ENCODE measurements around the gene TNS1. TPM values are rescaled to one million over a fixed set of nuclear protein-coding genes. Genes with fewer than 3 reads are reported as not detected.
A peak's percentile ranks its signal among the peaks of the same experiment; 100 is the strongest.
"Not testable (repeated sequence)": the region's sequence is repeated elsewhere in the genome, so short reads cannot be mapped to it uniquely, and the experiment has no call there.

Gene TNS1
- 1 to 10 TPM in 1 of 2 donors, under 1 TPM in 1; 0.29 to 2.1 TPM for total RNA-seq

GRCh38 chr2:218002845-218003180 is at the start of gene TNS1:
TSS of gene TNS1 (minus strand) at chr2:218002995. CDS start at chr2:218002872, 123 bp downstream.
- no peak within 1 kb of the TSS for H3K27ac Mint-ChIP-seq

GRCh38 chr2:218051903-218052302 is 49.1 kb upstream of the TNS1 start:
- DNase-seq (ENCODE audit: low spot score), result no peak
- H3K4me3 Mint-ChIP-seq, result no peak overlapping the region

More at GRCh38 chr2:218002845-218003180, at the start of gene TNS1:
- ATAC-seq (no peak), DNase-seq (ENCODE audit: low spot score) (no peak)
- no peaks in the 10 kb centered on the region for H3K36me3 Mint-ChIP-seq
- H3K4me1 Mint-ChIP-seq (ENCODE audit: low read depth in 2 of 2), result no peaks in the 10 kb centered on the region
- peaks cover 9 to 12% of the 10 kb centered on the region in 2 donors for H3K27me3 Mint-ChIP-seq
- no peaks in the 10 kb centered on the region for H3K9me3 Mint-ChIP-seq
- no peak within 1 kb of the TSS for H3K4me3 Mint-ChIP-seq

GRCh38 chr2:218047536-218048225 is 44.9 kb upstream of the TNS1 start:
- H3K27me3 Mint-ChIP-seq, result peaks cover 12 to 38% of the 10 kb centered on the region in 2 donors
- DNase-seq (ENCODE audit: low spot score) (no peak), ATAC-seq (no peak)
- no peaks in the 10 kb centered on the region for H3K4me1 Mint-ChIP-seq (ENCODE audit: low read depth in 2 of 2)
- H3K27ac Mint-ChIP-seq, result no peak overlapping the region
- no peaks in the 10 kb centered on the region for H3K9me3 Mint-ChIP-seq
- H3K36me3 Mint-ChIP-seq, result peaks cover 5% of the 10 kb centered on the region
- no peak overlapping the region for H3K4me3 Mint-ChIP-seq

More at GRCh38 chr2:218051903-218052302, 49.1 kb upstream of the TNS1 start:
- no peak for ATAC-seq
- Mint-ChIP-seq H3K36me3 (no peaks in the 10 kb centered on the region), H3K27ac (no peak overlapping the region), H3K27me3 (peaks cover 18 to 44% of the 10 kb centered on the region in 2 donors), H3K9me3 (no peaks in the 10 kb centered on the region), H3K4me1 (ENCODE audit: low read depth in 2 of 2) (no peaks in the 10 kb centered on the region)

GRCh38 chr2:218046238-218046637 is 43.4 kb upstream of the TNS1 start:
- ATAC-seq, result no peak
- Mint-ChIP-seq H3K9me3 (no peaks in the 10 kb centered on the region), H3K27ac (no peak overlapping the region), H3K36me3 (peaks cover 5% of the 10 kb centered on the region), H3K4me3 (no peak overlapping the region), H3K4me1 (ENCODE audit: low read depth in 2 of 2) (no peaks in the 10 kb centered on the region), H3K27me3 (peaks cover 16 to 36% of the 10 kb centered on the region in 2 donors)
- DNase-seq (ENCODE audit: low spot score), result no peak

GRCh38 chr2:218044599-218044998 is 41.8 kb upstream of the TNS1 start:
- not testable (repeated sequence) for DNase-seq (ENCODE audit: low spot score); H3K4me1 Mint-ChIP-seq (ENCODE audit: low read depth in 2 of 2); ATAC-seq; H3K27ac Mint-ChIP-seq; H3K9me3 Mint-ChIP-seq; H3K4me3 Mint-ChIP-seq; H3K36me3 Mint-ChIP-seq
- peaks cover 19 to 40% of the 10 kb centered on the region in 2 donors for H3K27me3 Mint-ChIP-seq

- no peak overlapping the region for H3K4me3 Mint-ChIP-seq
- peaks cover 26 to 45% of the 10 kb centered on the region in 2 donors for H3K27me3 Mint-ChIP-seq
- peaks cover 0 to 4% of the 10 kb centered on the region in 2 donors for H3K4me1 Mint-ChIP-seq (ENCODE audit: low read depth in 2 of 2)
- ATAC-seq (no peak), DNase-seq (ENCODE audit: low spot score) (no peak)
- H3K27ac Mint-ChIP-seq, result no peak overlapping the region
- peaks cover 5% of the 10 kb centered on the region for H3K36me3 Mint-ChIP-seq
- no peaks in the 10 kb centered on the region for H3K9me3 Mint-ChIP-seq
Measured at GRCh38 chr2:218043701-218044109, 40.9 kb upstream of the TNS1 start.

GRCh38 chr2:218043100-218043499 is 40.3 kb upstream of the TNS1 start:
- H3K27ac Mint-ChIP-seq, result no peak overlapping the region
- no peak overlapping the region for H3K4me3 Mint-ChIP-seq
- no peak for DNase-seq (ENCODE audit: low spot score)
- ATAC-seq, result no peak
- peaks cover 0 to 6% of the 10 kb centered on the region in 2 donors for H3K4me1 Mint-ChIP-seq (ENCODE audit: low read depth in 2 of 2)
- peaks cover 30 to 45% of the 10 kb centered on the region in 2 donors for H3K27me3 Mint-ChIP-seq
- H3K9me3 Mint-ChIP-seq, result no peaks in the 10 kb centered on the region
- peaks cover 5% of the 10 kb centered on the region for H3K36me3 Mint-ChIP-seq

- Mint-ChIP-seq H3K27me3 (peaks cover 33 to 52% of the 10 kb centered on the region in 2 donors), H3K4me3 (no peak overlapping the region), H3K36me3 (peaks cover 5% of the 10 kb centered on the region), H3K4me1 (ENCODE audit: low read depth in 2 of 2) (peaks cover 3 to 9% of the 10 kb centered on the region in 2 donors), H3K27ac (peak overlapping the region in 1 of 2 donors; percentile 10), H3K9me3 (no peaks in the 10 kb centered on the region)
- DNase-seq (ENCODE audit: low spot score) (no peak), ATAC-seq (no peak)
Measured at GRCh38 chr2:218041302-218042168, 38.7 kb upstream of the TNS1 start.

GRCh38 chr2:218040883-218041282 is 38.1 kb upstream of the TNS1 start:
- peak overlapping the region in 1 of 2 donors; percentile 10 for H3K27ac Mint-ChIP-seq
- H3K9me3 Mint-ChIP-seq, result no peaks in the 10 kb centered on the region
- ATAC-seq (no peak), DNase-seq (ENCODE audit: low spot score) (no peak)
- H3K27me3 Mint-ChIP-seq, result peaks cover 30 to 47% of the 10 kb centered on the region in 2 donors
- H3K4me3 Mint-ChIP-seq, result no peak overlapping the region
- peaks cover 8 to 12% of the 10 kb centered on the region in 2 donors for H3K4me1 Mint-ChIP-seq (ENCODE audit: low read depth in 2 of 2)
- peaks cover 5% of the 10 kb centered on the region for H3K36me3 Mint-ChIP-seq

GRCh38 chr2:218039171-218039570 is 36.4 kb upstream of the TNS1 start:
- no peak for DNase-seq (ENCODE audit: low spot score)
- H3K9me3 Mint-ChIP-seq, result no peaks in the 10 kb centered on the region
- ATAC-seq, result no peak
- H3K4me1 Mint-ChIP-seq (ENCODE audit: low read depth in 2 of 2), result peaks cover 8 to 12% of the 10 kb centered on the region in 2 donors
- no peak overlapping the region for H3K4me3 Mint-ChIP-seq
- H3K27me3 Mint-ChIP-seq, result peaks cover 30 to 46% of the 10 kb centered on the region in 2 donors
- H3K27ac Mint-ChIP-seq, result no peak overlapping the region
- H3K36me3 Mint-ChIP-seq, result no peaks in the 10 kb centered on the region

- ATAC-seq (no peak), DNase-seq (ENCODE audit: low spot score) (no peak)
- no peak overlapping the region for H3K27ac Mint-ChIP-seq
- H3K4me1 Mint-ChIP-seq (ENCODE audit: low read depth in 2 of 2), result peaks cover 10 to 12% of the 10 kb centered on the region in 2 donors
- H3K27me3 Mint-ChIP-seq, result peaks cover 27 to 43% of the 10 kb centered on the region in 2 donors
- no peak overlapping the region for H3K4me3 Mint-ChIP-seq
- H3K36me3 Mint-ChIP-seq, result no peaks in the 10 kb centered on the region
- H3K9me3 Mint-ChIP-seq, result no peaks in the 10 kb centered on the region
Measured at GRCh38 chr2:218036371-218036770, 33.6 kb upstream of the TNS1 start.

GRCh38 chr2:218035463-218036100 is 32.8 kb upstream of the TNS1 start:
- DNase-seq (ENCODE audit: low spot score), result no peak
- H3K4me1 Mint-ChIP-seq (ENCODE audit: low read depth in 2 of 2), result peaks cover 10 to 12% of the 10 kb centered on the region in 2 donors
- H3K27me3 Mint-ChIP-seq, result peaks cover 21 to 35% of the 10 kb centered on the region in 2 donors
- H3K36me3 Mint-ChIP-seq, result no peaks in the 10 kb centered on the region
- ATAC-seq, result no peak
- no peak overlapping the region for H3K27ac Mint-ChIP-seq
- no peak overlapping the region for H3K4me3 Mint-ChIP-seq
- no peaks in the 10 kb centered on the region for H3K9me3 Mint-ChIP-seq

- Mint-ChIP-seq H3K4me1 (ENCODE audit: low read depth in 2 of 2) (peaks cover 10 to 12% of the 10 kb centered on the region in 2 donors), H3K27me3 (peaks cover 14 to 26% of the 10 kb centered on the region in 2 donors), H3K4me3 (peak overlapping the region; percentile 30)
- DNase-seq (ENCODE audit: low spot score) (peak; percentile 76), ATAC-seq (peak; percentile 79 to 86)
- H3K9me3 Mint-ChIP-seq, H3K36me3 Mint-ChIP-seq, H3K27ac Mint-ChIP-seq: not testable (repeated sequence)
Measured at GRCh38 chr2:218034497-218035213, 31.9 kb upstream of the TNS1 start.
